GM12878 (cell line): ENCODE measurements around the gene MDGA2. TPM values are rescaled to one million over a fixed set of nuclear protein-coding genes. Genes with fewer than 3 reads are reported as not detected.

Source experiments
- ATAC-seq: fragments of 200-7000 bp; cut with Tn5 transposase; 3 replicates; pipeline ENCODE4 v1.9.1; 2020; ENCODE audit warnings: mild to moderate bottlenecking, moderate library complexity
- BruUV-seq: library from RNA; stranded (reverse); fragments of 400-500 nt; replicated peaks from 2 replicates; lab custom pipeline; 2021; lab: Mats Ljungman, UMichigan
- CTCF ChIA-PET: fragments of 300-600 bp; sonication (Branson Sonifier 250); formaldehyde crosslinking; extraction: SDS; loops from one replicate; lab custom pipeline; 2021; ENCODE audit warnings: inconsistent platforms; lab: Yijun Ruan, JAX
- POLR2A ChIA-PET: fragments of 350-600 bp; formaldehyde crosslinking; extraction: SDS; loops from one replicate; lab custom pipeline; 2021; ENCODE audit warnings: inconsistent platforms; lab: Charles Lee
- RAD21 ChIA-PET: fragments of 300-600 bp; sonication (Branson Sonifier 250); formaldehyde crosslinking; loops from one replicate; lab custom pipeline; 2023; ENCODE audit warnings: antibody characterized with exemption; ENCODE audit not compliant: unreplicated experiment; lab: Charles Lee
- SMC1A ChIA-PET: fragments of 300-600 bp; sonication (Branson Sonifier 250); formaldehyde crosslinking; loops from one replicate; lab custom pipeline; 2023; ENCODE audit not compliant: unreplicated experiment, uncharacterized antibody; lab: Charles Lee
- DNase-seq: peaks from one replicate; pipeline ENCODE4 v3.0.0-alpha.2; 2011; ENCODE audit warnings: low read depth, low spot score
- FAIRE-seq: peaks from 3 replicates; lab custom pipeline; 2011; peaks lifted over from hg19 to GRCh38; lab: Jason Lieb, UNC
- H2AFZ ChIP-seq: 2 replicates; pipeline ENCODE4 v1.6.0; 2011; ENCODE audit warnings: low read depth, low read length, control low read depth; ENCODE audit not compliant: control insufficient read depth
- H3K27ac ChIP-seq: 2 replicates; pipeline ENCODE4 v1.5.1; 2011; ENCODE audit warnings: control low read depth; ENCODE audit not compliant: control insufficient read depth, insufficient read depth
- H3K27me3 ChIP-seq, 2 experiments: replicated peaks in 1 of 2; 2 replicates each; pipeline versions ENCODE4 v1.6.0 to v1.6.1; 2011; ENCODE audit warnings: low read length in 1 of 2; ENCODE audit not compliant: control insufficient read depth in 2 of 2, insufficient read depth in 2 of 2
- H3K36me3 ChIP-seq, 2 experiments: 2 replicates each; pipeline ENCODE4 v1.5.1; 2011; ENCODE audit warnings: low read length in 1 of 2; ENCODE audit not compliant: control insufficient read depth in 2 of 2, insufficient read depth in 2 of 2
- H3K4me1 ChIP-seq: 2 replicates; pipeline ENCODE4 v1.6.1; 2011; ENCODE audit warnings: mild to moderate bottlenecking, low read length, moderate library complexity, mixed read lengths; ENCODE audit not compliant: control insufficient read depth, insufficient read depth
- H3K4me2 ChIP-seq: 2 replicates; pipeline ENCODE4 v1.6.0; 2011; ENCODE audit warnings: control low read depth; ENCODE audit not compliant: control insufficient read depth, insufficient read depth
- H3K4me3 ChIP-seq: fragments of 200-600 bp; sonication (generic); 2 replicates; pipeline ENCODE4 v1.5.1; 2016
- H3K79me2 ChIP-seq: 2 replicates; pipeline ENCODE4 v1.6.0; 2011; ENCODE audit warnings: low read length; ENCODE audit not compliant: control insufficient read depth, insufficient read depth
- H3K9ac ChIP-seq: 2 replicates; pipeline ENCODE4 v1.8.0; 2011; ENCODE audit warnings: low read length, control low read depth, mixed read lengths; ENCODE audit not compliant: control insufficient read depth, insufficient read depth
- H3K9me3 ChIP-seq: replicated peaks from 3 replicates; pipeline ENCODE4 v1.5.1; 2011; ENCODE audit warnings: mild to moderate bottlenecking, low read length; ENCODE audit not compliant: control insufficient read depth, insufficient read depth
- H4K20me1 ChIP-seq: 2 replicates; pipeline ENCODE4 v1.6.0; 2011; ENCODE audit not compliant: control insufficient read depth, insufficient read depth
- ASH2L ChIP-seq: fragments of 300-600, 200-600 bp; sonication (generic); IDR thresholded peaks from 2 replicates; pipeline ENCODE4 v1.6.1; 2017; ENCODE audit warnings: low read depth, mild to moderate bottlenecking, borderline replicate concordance
- ATF7 ChIP-seq: fragments of 450-650 bp; IDR thresholded peaks from 2 replicates; pipeline ENCODE4 v1.6.1; 2016; ENCODE audit warnings: low read depth, mild to moderate bottlenecking
- BCL3 ChIP-seq: IDR thresholded peaks from 2 replicates; pipeline ENCODE4 v1.6.1; 2011; ENCODE audit warnings: borderline replicate concordance, low read depth, mild to moderate bottlenecking, moderate library complexity, low read length; ENCODE audit not compliant: insufficient read depth, poor library complexity, severe bottlenecking
- EED ChIP-seq: sonication (generic); IDR thresholded peaks from 2 replicates; pipeline ENCODE4 v1.6.1; 2016; ENCODE audit warnings: antibody characterized with exemption, low read depth
- ETV6 ChIP-seq, 2 experiments: fragments of 450-650 bp in 1 of 2; IDR thresholded peaks in 1 of 2; conservative IDR thresholded peaks in 1 of 2; 2 replicates each; pipeline ENCODE4 v1.6.1; 2014; ENCODE audit warnings: antibody characterized with exemption in 1 of 2, borderline replicate concordance in 1 of 2, low read depth in 1 of 2, mild to moderate bottlenecking in 1 of 2, moderate library complexity in 1 of 2
- IKZF1 ChIP-seq: fragments of 450-650 bp; conservative IDR thresholded peaks from 2 replicates; pipeline ENCODE4 v1.6.1; 2017; ENCODE audit warnings: antibody characterized with exemption, mild to moderate bottlenecking
- JUNB ChIP-seq: IDR thresholded peaks from 2 replicates; pipeline ENCODE4 v1.6.1; 2016; ENCODE audit warnings: antibody characterized with exemption, mild to moderate bottlenecking
- LARP7 ChIP-seq: fragments of 450-650 bp; IDR thresholded peaks from 2 replicates; pipeline ENCODE4 v1.6.1; 2017; ENCODE audit warnings: mild to moderate bottlenecking
- MLLT1 ChIP-seq: fragments of 450-650 bp; IDR thresholded peaks from 2 replicates; pipeline ENCODE4 v1.6.1; 2016; ENCODE audit warnings: mild to moderate bottlenecking
- MXI1 ChIP-seq: fragments of 150-350 bp; IDR thresholded peaks from 2 replicates; pipeline ENCODE4 v1.6.1; 2011; ENCODE audit warnings: low read depth, mild to moderate bottlenecking, inconsistent platforms, low read length, improper control_type of control experiment
- NBN ChIP-seq: fragments of 450-650 bp; IDR thresholded peaks from 2 replicates; pipeline ENCODE4 v1.6.1; 2016
- NR2C2 ChIP-seq: IDR thresholded peaks from 2 replicates; pipeline ENCODE4 v1.6.1; 2011; ENCODE audit warnings: borderline replicate concordance, low read depth; ENCODE audit not compliant: control insufficient read depth, insufficient read length
- PKNOX1 ChIP-seq: fragments of 450-650 bp; IDR thresholded peaks from 2 replicates; pipeline ENCODE4 v1.6.1; 2016; ENCODE audit warnings: mild to moderate bottlenecking
- RAD51 ChIP-seq: fragments of 450-650 bp; IDR thresholded peaks from 2 replicates; pipeline ENCODE4 v1.6.1; 2016; ENCODE audit warnings: moderate library complexity, mild to moderate bottlenecking, inconsistent platforms
- USF1 ChIP-seq: IDR thresholded peaks from 2 replicates; pipeline ENCODE4 v1.6.1; 2011; ENCODE audit warnings: borderline replicate concordance, low read depth, mild to moderate bottlenecking, moderate library complexity, mixed read lengths, low read length; ENCODE audit not compliant: insufficient read depth; ENCODE audit errors: extremely low read length
- WRNIP1 ChIP-seq: IDR thresholded peaks from 2 replicates; pipeline ENCODE4 v1.6.1; 2011; ENCODE audit warnings: low read depth, low read length, improper control_type of control experiment, borderline replicate concordance
- ZBTB11 ChIP-seq: fragments of 450-650 bp; formaldehyde crosslinking; IDR thresholded peaks from 2 replicates; pipeline ENCODE4 v1.5.0; 2022; ENCODE audit warnings: mild to moderate bottlenecking, missing genetic modification characterization
- ZNF217 ChIP-seq: fragments of 450-650 bp; IDR thresholded peaks from 2 replicates; pipeline ENCODE4 v1.6.1; 2017; ENCODE audit warnings: antibody characterized with exemption, mild to moderate bottlenecking
- in situ Hi-C: fragments of 300-500 bp; cut with MboI; formaldehyde crosslinking; loops from 9 replicates; pipeline ENCODE4 v1.14.3; 2018; ENCODE audit warnings: mixed read lengths
- intact Hi-C: fragments of 100-400 bp; cut with micrococcal nuclease; formaldehyde crosslinking; loops from one replicate; pipeline ENCODE4 v1.14.2; 2022; ENCODE audit not compliant: unreplicated experiment
- polyA plus RNA-seq, 11 experiments: library from polyadenylated mRNA; depleted of rRNA in 4 of 11; unstranded in 6 of 11; stranded (reverse) in 5 of 11; fragments of >200 nt; fragmentation: Nextera tagmentation in 4 of 11; fragmentation: Illumina TruSeq in 1 of 11; extraction: Ambion mirVana in 4 of 11; extraction: Trizol in 1 of 11; gene quantifications; 1 replicate in 1 of 11; 2 replicates in 10 of 11; pipeline versions ENCODE4 v1.2.1 to v1.2.3, GENCODE V29; 2011 to 2016; ENCODE audit warnings: inconsistent platforms in 2 of 11, missing spikeins in 2 of 11, low read depth in 1 of 11
- total RNA-seq, 4 experiments: library from RNA; depleted of rRNA in 3 of 4; stranded (reverse); fragments of >200 nt in 3 of 4; fragmentation: Illumina TruSeq in 1 of 4; extraction: Trizol in 1 of 4; gene quantifications; 2 replicates each; pipeline versions ENCODE4 v1.2.1 to v1.2.3, GENCODE V29; 2013 to 2021

Gene MDGA2
- total and polyA plus RNA-seq, 10 of the 15 experiments (the other 5 are each of a cell fraction or from before 2014, with no cell fraction given), result not detected

- H3K4me2 ChIP-seq, result no peak overlapping the region
- H3K9me3 ChIP-seq, result no peaks in the 10 kb centered on the region
- no peak overlapping the region for H2AFZ ChIP-seq
- no peaks in the 10 kb centered on the region for H4K20me1 ChIP-seq
- SMC1A ChIA-PET, result no interaction called here
- RAD21 ChIA-PET, result no interaction called here
- no peaks in the 10 kb centered on the region for H3K79me2 ChIP-seq
- CTCF ChIA-PET, result interaction anchor here (1.5 kb wide), 1 partner anchor 17 kb away, joined by 4 read pairs; no protein-coding TSS in a partner anchor
- no peak overlapping the region for H3K9ac ChIP-seq
- no peak for FAIRE-seq
- H3K4me3 ChIP-seq, result no peak overlapping the region
- no peaks in the 10 kb centered on the region for H3K36me3 ChIP-seq
- H3K27me3 ChIP-seq, result no peaks in the 10 kb centered on the region
- no peak overlapping the region for H3K27ac ChIP-seq
- DNase-seq, result no peak
- POLR2A ChIA-PET, result no interaction called here
- H3K4me1 ChIP-seq, result no peaks in the 10 kb centered on the region
- no peak for ATAC-seq
- in situ Hi-C loops (no loop called here), intact Hi-C loops (no loop called here)
- no TSS peak for BruUV-seq
- TF ChIP-seq EED (no peak), ASH2L (no peak), WRNIP1 (no peak), LARP7 (no peak), RAD51 (no peak), USF1 (no peak), MXI1 (no peak), NBN (no peak), BCL3 (no peak), MLLT1 (no peak), IKZF1 (no peak), ETV6 (conservative IDR thresholded peaks at IDR 0.05 in 1 of 2, IDR thresholded peaks at IDR 0.05 in 1 of 2; ENCODE audit: borderline replicate concordance in 1 of 2, low read depth in 1 of 2) (no peak), ZBTB11 (CRISPR knock-in tag) (no peak), ATF7 (no peak), ZNF217 (no peak), JUNB (no peak), PKNOX1 (no peak), NR2C2 (no peak)
Observed at GRCh38 chr14:47261350-47261749, 414.1 kb downstream of the MDGA2 start.
